DMS 273 (cell line): Measurements from ENCODE around the gene EFHC1.
"Not testable (repeated sequence)": the region's sequence is repeated elsewhere in the genome, so short reads cannot be mapped to it uniquely, and the experiment has no call there.

Source experiments
- DNase-seq: peaks from one replicate; lab custom pipeline; 2025; ENCODE audit not compliant: unreplicated experiment; lab: John Stamatoyannopoulos, UW

EFHC1 gene

GRCh38 chr6:52419809-52420667 is at the start of gene EFHC1:
Gene EFHC1, plus strand, starts transcription at chr6:52420342. Its CDS starts 69 bp downstream, at chr6:52420411.
- peak; percentile 99 for DNase-seq

GRCh38 chr6:52371656-52372191 is 48.4 kb upstream of the EFHC1 start:
- DNase-seq, result peak; percentile 20

GRCh38 chr6:52373151-52373690 is 46.9 kb upstream of the EFHC1 start:
- DNase-seq, result no peak

- DNase-seq, result no peak
Measured at GRCh38 chr6:52374247-52374646, 45.9 kb upstream of the EFHC1 start.

GRCh38 chr6:52375780-52376556 is 44.2 kb upstream of the EFHC1 start:
- no peak for DNase-seq

- DNase-seq, result no peak
Measured at GRCh38 chr6:52376763-52377162, 43.4 kb upstream of the EFHC1 start.

GRCh38 chr6:52377538-52378221 is 42.5 kb upstream of the EFHC1 start:
- no peak for DNase-seq

GRCh38 chr6:52381249-52381648 is 38.9 kb upstream of the EFHC1 start:
- DNase-seq, result no peak

GRCh38 chr6:52384145-52384766 is 35.9 kb upstream of the EFHC1 start:
- no peak for DNase-seq

- DNase-seq, result no peak
Measured at GRCh38 chr6:52385074-52385473, 35.1 kb upstream of the EFHC1 start.

- not testable (repeated sequence) for DNase-seq
Measured at GRCh38 chr6:52388119-52388518, 32.0 kb upstream of the EFHC1 start.

GRCh38 chr6:52388790-52389189 is 31.4 kb upstream of the EFHC1 start:
- no peak for DNase-seq

GRCh38 chr6:52389264-52389625 is 30.9 kb upstream of the EFHC1 start:
- no peak for DNase-seq

- no peak for DNase-seq
Measured at GRCh38 chr6:52389626-52390360, 30.3 kb upstream of the EFHC1 start.

- DNase-seq, result no peak
Measured at GRCh38 chr6:52390361-52390727, 29.8 kb upstream of the EFHC1 start.

- no peak for DNase-seq
Measured at GRCh38 chr6:52391599-52391998, 28.5 kb upstream of the EFHC1 start.

- no peak for DNase-seq
Measured at GRCh38 chr6:52392944-52393343, 27.2 kb upstream of the EFHC1 start.

GRCh38 chr6:52393780-52394179 is 26.4 kb upstream of the EFHC1 start:
- no peak for DNase-seq

GRCh38 chr6:52394251-52394666 is 25.9 kb upstream of the EFHC1 start:
- DNase-seq, result no peak

GRCh38 chr6:52395969-52396368 is 24.2 kb upstream of the EFHC1 start:
- no peak for DNase-seq
